HG03045 (cell line): ENCODE measurements around the gene NUDT8.
A peak's percentile ranks its signal among the peaks of the same experiment; 100 is the strongest.
"Not testable (repeated sequence)": the region's sequence is repeated elsewhere in the genome, so short reads cannot be mapped to it uniquely, and the experiment has no call there.

Source experiments
- ATAC-seq: cut with Tn5 transposase; IDR thresholded peaks from one replicate; pipeline ENCODE4 v1.9.1; 2021; ENCODE audit warnings: mild to moderate bottlenecking, moderate library complexity; ENCODE audit not compliant: unreplicated experiment

Gene NUDT8

DNA sequence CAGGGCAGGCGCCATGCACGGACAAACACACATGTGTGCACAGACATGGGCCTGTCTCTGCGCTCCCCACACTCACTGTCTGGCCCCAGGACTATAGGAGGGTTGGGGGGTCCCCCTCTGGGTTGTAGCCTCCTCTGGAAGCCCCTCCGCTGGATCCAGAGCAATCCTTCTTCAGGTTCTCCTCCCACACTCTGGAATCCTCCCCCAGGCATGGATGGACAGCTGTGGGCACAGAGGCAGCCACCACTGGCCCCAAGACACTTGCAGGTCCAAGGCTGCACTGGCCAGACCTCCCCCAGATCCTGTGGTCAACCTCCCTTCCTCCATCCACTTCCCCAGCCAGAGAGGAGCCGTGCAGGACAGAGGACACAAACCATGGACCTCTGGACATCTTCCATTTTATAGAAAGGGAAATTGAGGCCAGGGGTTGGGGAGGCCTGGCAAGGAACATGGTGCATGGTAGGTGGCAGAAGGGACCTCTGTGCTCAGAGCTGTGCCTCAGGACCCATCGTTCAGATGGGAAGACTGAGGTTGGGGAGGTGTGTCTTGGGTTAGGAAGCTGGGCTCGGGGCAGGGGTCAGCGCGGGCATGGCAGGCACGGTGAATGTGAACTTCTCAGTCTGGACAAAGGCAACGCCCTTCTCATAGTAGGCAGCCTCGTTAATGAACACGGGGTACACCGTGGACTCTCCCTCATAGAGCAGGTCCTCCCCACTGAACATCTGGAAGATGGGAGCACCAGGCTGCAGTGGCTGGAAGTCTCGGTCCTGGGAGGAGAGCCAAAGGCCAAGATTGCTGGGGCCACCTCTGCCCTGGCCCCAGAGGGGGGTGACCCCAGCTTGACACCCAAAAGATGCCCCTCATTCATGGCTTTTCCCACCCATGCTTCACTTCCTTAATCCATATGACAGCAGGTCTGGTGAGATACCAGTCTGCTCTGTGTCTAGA lies 12.7 kb upstream of the NUDT8 start:
- ATAC-seq: no peak

DNA sequence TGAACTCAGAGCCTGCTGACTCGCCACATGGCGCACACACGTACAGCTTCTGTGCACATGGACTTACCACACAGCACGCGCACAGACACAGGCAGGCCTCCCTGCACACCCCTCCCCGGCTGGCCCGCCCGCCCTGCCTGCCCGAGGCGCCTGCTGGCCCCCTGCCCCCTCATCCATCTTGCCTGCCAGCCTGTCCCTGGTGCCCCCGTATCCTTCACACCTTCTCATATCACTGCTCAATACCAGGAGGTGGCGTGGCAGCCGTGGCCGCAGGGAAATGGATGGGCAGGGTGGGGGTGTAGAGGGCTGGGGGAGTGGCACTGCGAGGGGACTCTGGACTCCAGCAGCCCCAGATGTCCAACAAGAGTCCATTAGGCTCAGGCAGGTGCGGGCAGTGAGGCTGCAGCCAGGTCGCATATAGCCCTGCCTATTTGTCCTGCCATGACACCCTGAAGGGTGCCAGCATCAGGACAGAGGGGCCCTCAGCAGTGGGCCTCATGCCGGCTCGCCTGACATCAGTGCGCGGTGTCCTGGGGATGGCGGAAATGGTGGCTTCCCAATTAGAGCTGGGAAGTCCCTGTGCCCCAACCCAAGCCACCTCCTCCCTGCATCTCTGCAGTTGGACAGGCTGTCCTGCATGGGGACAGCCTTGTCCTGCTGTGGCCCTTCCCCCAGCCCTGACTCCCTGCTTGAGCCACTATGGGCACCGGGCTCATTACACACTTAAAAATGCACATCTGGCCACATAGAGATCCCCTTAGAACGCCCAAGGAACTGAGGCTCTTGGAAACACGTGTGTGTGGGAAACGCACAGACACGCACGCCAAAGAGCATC lies 11.8 kb upstream of the NUDT8 start:
- no peak for ATAC-seq

DNA sequence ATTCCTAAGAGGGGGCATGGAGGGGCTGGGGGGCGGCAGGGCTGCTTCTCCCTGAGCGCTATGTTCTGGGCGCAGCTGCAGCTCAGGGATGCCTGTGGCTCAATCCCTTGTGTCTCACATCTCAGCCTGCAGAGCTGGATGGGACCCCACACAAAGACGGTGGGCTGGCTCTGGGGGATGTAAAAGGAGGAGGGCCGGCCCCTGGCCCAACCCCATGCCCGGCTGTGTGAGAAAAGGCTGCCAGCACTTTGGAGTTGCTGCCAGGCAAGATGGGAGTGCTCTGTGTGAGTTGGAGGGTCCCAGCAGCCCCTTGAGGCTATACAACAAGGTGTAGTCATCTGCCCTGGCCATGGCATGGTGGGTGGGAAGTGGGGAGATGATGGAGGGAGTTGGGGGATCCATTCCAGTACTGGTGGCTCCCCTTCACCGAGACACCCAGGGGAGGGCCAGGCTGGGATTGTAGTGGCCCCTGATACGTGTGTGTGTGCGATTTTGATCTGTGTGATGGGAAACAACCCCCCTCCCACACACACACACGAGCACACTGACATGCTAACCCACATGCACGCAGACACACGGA lies 11.1 kb upstream of the NUDT8 start:
- no peak for ATAC-seq

DNA sequence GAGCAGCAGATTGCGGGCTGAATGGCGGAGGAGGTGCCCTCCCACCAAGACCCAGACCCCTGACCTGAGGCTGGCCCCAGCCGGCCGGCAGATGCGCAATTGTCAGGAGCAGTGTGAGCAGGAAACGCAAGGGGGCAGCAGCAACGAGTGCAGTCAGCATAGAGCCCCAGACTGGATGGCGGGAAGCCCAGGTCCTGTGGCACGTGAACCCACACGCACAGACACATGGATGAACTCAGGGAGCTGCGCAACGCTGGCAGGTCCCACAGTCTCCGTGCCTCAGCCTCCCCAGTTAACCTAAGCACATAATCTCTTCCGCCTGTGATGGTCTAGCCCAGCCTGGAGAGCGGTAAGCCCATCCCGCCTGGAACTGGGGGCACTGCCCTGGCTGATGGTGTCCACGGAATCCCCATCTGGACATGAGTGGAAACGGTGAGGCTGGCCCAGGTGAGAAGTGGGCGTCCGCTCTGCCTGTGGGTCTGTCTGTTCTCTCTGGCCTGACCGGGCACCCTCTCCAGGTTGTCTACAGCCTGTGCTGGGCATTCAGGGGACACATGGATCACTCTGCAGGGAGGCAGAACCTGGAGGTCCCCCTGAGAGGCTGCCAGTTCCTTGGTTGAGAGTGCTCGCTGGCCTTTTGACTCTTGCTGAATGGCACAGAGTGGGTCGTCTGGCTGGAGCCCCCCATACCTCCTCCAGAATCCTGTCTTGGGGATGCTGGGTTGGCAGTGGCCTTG lies 10.5 kb upstream of the NUDT8 start:
- no peak for ATAC-seq

DNA sequence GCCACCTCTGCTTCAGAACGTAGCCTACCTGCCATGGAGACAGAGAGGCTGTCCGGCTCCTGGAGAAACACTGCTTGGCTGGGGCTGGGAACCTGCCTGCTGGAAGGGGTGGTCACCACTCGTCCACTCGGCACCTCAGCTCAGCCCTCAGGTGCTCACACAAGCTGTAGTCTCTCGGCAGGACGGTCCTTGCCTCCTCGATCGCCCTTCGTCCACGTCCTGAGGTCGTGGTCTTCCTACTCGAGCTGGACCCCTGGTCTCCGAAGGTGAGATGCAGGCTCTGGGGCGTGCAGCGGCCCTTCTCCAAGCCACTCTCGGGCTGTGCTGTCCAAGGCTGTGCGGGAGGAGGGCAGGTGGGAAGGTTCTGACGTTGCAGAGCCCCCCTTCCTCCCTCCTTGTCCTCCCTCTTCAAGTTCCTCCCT lies 9.7 kb upstream of the NUDT8 start, which contains the start of gene TBX10:
TSS of gene TBX10 (minus strand) at position 326 of the 422 bp plus-strand sequence. CDS start at position 35, 291 bp downstream.
- ATAC-seq: no peak

DNA sequence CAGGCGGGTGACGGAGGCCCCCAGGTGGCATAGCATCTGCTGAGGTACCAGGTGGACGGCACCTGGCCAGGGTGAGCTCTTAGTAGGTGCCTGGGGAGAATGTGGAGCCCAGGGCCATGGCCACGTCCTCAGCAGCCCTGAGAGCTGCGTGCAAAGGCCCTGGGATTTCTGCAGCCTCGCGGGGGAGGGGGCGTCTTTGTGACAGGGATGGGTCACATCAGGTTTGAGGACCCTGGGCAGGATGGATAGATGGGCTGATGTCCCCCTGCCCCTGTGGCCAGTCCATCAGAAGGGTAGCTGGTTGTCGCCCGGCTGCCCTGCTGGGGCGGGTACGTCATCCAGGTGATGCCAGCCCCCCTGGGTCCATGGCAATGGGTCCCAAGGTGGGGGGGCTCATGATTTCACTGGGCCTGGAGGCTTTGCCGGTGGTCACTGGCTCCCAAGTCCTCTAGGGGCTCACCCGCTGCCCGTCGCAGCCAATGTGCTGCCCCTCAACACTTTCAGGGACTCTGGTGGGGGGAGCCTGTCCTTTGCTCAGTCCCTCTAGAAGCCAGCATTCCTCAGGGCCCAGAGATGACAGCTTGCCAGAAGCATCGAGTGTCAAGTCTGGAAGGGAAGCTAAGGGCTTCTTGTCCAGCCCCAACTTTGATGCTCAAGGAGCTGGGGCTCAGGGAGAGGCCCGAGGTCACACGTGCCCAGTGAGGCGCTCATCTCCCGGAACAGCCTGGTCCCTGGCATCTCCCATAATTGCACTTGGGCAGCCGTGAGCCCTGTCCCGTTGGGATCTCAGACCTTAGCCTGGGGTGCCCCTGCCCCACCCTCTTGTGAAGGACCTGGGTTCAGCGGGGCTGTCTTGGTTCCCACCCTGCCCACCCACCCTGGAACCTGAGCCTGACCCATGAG lies 9.0 kb upstream of the NUDT8 start:
- no peak for ATAC-seq

DNA sequence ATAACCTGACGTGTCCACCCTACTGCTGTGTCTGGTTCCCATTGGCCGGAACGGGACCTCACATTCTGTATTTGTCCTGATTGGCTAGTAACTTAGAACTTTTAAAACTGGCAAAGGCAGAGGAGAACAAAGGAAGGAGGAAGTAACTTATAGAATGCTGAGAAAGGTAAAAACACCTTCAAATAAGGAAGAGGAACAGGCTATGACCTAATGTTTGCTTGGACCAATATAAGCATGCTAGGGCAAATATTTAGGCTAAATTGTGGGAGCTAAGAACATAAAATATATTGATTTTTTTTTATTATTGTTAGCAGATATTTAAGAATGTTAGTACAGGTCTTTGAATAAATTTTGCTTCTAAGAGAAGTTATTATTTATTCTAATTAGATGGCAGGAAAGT lies 7.7 kb upstream of the NUDT8 start:
- not testable (repeated sequence) for ATAC-seq

DNA sequence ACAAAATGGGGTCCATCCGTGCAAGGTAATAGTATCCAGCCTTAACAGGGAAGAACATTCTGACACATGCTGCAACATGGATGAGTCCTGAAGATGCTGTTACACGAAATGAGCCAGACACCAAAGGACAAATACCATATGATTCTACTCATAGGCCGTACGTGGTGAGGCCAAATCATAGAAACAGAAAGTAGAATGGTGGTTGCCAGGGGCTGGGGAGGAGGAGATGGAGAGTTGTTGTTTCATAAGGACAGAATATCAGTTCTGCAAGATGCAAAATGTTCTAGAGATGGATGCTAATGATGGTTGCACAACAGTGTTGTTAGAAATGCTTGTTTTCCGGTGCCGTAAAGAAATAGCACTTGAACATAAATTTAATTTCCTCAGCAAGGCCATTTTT lies 7.2 kb upstream of the NUDT8 start:
- ATAC-seq: no peak

DNA sequence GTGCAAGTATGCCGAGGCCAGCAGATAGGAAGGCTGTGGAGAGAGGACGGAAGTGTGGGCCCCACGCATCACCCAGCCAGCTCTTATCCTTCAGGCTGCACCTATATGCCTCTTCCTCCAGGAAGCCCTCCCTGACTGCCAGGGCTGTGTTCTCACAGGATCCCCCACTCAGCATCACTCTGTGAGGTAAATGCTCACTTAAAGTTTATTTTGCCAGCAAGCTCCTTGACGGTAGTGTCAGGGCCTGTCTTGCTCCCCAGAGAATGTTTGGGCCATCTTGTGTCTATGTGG lies 5.4 kb upstream of the NUDT8 start:
- ATAC-seq: no peak

DNA sequence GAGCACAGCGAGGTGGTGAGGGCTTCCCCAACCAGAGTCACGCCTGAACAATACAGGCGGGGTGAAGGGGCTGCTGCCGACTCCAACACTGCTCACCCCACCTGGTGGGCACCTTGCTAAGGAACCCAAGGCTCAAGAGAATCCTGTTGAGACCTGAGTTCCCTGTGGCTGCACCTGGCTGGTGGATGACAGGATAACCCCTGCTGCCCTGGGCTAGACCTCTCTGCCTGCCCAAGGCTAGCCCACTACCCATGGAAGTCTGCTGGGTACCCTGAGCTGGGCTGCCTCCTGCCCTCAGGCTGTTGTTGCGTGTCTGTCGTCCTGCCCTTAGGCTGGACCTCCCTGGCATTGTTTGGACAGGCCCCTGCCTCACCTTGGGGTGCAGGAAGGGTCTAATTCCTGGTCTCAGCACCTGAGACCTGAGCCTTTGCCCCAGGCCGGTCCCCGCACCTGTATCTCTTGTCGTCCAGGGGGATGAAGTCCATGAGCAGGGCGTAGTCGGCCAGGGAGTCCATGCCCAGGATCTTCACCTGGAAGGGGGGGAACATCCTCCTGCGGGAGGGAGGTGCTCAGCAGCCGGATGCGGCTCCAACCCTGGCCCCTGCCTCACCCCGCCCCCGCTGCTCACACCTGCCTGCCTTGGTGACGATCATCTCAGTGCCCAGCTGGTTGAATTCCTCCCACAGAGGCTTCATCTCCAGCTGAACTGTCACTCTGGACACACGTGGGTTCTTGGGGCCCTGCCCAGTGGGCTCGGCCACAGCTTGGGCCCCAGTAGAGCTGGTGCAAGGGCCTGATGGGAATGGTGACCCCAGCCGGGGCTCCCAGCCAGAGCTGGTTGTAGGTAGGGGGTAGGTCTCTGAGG lies 4.9 kb upstream of the NUDT8 start:
- no peak for ATAC-seq

DNA sequence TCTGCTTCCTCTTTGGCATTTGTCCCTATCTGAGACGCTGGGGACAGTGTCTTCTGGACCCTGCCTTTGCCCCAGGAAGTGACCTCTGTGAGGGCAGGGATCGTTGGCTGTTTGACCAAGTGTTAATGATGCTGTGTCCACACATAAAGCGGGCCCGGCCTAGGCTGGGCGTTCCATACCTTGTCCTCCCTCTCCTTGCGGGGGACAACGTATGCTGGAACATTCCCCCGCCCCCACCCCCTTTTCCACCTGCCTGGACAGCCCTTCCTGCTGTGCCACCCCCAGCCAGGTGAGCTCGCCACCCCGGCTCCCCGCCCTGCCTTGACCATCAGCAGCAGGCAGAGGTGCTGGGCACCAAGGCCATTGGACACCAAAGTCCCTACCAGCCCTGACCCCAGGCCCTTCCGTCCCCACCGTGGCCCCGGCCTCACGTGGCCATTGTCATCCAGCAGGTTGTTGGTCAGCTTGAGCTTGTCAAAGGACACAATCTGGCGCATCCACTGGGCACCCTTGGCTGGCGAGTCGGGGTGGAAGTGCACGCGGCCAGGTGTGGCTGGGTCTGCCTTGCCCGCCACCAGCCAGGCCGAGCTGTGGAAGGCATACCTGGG lies 4.1 kb upstream of the NUDT8 start:
- no peak for ATAC-seq

DNA sequence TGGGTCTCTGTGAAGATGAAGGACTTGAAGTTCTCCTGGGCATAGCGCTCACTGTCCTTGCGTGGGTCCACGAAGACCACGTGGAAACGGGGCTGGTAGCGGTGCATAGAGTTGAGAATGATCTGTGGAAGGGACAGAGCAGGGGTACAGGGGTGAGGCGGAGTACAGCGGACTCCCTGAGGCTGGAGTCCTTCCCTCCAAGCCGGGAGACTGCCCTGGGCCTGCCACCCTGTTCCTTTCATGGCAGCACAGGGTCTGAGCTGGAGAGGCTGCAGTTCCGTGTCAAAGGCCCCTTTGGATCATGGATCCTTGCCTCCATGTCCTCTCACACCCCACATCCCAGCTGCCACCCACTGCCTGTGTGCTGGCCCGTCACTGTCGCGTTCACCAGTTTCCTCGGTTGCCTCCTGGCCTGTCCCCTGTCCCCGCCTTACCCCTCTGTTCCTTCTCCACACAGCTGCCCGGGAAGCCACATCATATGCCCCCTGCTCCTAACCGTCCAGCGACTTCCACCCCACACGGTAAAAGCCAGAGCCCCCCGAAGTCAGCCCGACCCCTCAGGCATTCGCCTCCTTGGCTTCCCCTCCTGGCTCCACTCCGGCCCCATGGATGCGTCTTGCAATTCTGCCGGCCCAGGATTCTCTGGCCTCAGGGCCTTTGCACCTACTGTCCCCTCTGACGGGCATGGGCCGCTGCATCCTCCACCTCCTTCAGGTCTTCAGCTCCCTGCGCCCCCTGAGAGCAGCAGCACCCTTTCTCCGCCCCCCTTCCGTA lies 3.4 kb upstream of the NUDT8 start:
- ATAC-seq: no peak

DNA sequence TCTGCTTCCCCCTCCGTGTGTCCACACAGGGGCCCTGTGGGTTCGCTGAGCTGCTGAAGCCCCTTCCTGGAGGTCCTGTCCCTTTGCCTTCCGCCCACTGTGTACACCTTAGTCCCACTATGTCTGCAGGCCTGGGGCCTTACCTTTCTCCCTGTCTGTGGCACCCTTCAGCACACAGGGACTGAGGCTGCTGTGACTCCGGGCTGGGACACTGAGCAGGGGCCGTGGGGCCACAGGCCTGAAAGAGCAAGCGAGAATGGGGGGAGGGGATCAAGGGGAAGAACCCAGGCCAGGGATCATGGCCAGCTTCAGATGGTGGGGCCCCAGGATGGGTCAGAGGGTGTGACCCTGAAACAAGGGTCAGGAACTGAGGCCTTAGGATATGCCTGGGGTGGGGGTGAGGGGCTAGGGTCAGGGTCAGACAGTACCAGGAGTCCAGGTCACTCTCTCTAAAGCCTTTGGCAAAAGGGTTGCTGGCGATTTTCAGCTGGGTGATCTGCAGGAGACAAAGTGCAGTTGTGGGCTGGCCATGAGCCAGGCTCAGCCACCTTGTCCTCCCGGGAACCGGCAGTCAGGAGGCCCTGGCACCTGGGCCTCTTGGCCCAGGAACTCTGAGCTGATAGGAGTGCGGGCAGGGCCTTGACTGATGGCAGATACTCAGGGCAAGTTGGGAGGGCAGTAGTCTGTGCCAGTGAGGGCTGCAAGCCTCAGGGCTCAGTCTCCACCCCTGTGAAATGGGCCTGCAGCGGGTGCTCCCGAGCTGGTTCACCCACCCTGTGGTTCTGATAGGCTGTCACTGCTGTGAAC lies 2.6 kb upstream of the NUDT8 start:
- ATAC-seq: no peak

DNA sequence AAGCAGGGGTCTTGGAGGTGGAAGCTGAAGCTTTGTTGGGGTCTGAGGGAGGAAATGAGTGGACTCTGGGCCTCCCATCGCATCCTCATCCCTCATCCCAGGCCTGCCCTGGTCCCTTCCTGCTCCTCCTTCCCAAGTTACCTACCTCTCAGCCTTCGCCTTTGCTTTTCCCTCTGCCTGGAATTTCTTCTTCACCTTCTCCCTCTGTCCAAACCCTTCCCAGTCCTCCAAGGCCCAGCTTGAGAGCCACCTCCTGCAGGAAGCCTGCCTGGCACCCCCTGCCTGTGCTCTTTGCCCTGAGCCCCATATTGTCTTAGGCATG lies 2.1 kb upstream of the NUDT8 start:
- ATAC-seq: no peak

DNA sequence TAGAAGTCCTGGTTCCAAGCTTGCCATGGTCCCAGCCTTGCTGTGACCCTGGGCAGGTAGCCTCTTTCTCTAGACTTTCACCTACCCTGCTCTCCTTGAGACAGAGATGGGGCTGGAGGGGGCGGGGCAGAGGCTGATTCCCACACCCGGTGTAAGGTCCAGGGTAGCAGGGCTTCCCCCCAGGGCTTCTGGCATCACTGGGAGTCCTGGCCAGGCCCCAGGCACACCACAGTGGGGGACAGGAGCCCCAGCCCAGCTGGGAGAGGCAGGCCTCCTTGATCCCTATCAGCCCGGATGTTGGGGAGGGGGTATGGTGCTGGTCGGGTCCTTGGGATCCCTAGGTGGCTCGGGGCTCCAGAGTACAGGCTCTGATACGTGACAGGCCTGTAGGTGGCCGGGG lies 1.7 kb upstream of the NUDT8 start:
- ATAC-seq: no peak

DNA sequence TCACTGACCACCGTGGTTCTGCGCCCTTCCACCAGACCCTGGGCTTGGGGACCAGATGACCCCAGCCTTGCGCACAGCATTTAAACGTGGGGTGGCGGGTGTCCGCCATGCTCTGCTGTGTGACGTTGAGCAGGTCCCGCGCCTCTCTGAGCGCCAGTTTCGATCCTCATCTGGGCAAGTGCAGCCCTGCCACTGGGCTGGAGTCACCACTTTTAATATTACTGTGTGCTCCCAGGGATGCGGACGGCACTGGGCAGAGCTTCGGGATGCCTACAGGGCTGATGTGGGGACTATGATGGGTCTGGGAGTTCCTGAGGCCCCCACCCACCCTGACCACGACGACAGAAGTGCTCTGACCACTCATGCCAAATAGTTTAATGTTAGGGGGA lies 1.2 kb upstream of the NUDT8 start:
- no peak for ATAC-seq

DNA sequence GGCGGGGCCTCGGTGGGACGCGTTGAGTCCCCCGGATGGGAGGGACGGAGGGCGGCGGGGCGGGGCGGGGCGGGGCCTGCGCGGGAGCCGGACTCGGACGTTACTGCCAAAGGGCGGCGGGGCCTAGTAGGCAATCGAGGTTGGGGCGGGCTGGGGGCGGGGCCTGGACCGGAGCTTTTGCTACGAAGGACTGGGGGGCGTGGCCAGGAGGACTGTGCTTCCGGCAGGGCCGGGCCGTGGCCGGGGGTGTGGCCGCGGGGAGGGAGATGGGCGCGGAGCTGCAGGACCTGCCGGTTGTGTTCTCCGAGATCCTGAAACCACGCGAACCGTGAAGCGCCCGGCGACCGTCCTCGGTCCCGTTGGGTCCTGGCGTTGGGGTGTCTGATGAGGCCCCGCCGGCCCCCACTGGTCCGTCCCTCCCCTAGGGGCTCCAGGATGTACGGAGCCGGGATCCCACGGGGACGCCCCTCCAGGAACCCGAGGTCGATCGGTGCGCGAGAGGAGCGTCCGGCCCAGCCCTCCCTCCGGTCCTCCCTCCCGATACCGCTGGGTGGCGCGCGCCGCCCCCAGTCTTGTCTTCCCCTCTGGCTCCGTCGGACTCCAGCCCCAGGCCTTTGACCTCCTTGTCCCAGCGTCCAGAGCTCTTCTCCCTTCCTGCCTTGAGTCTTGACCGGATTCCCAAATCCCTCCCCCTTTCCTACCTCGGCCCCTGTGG lies 648 bp upstream of the NUDT8 start:
- ATAC-seq: peak; percentile 58
